Vagina (tissue), 2 donors: ENCODE data around the gene AHSG. TPM values are rescaled to one million over a fixed set of nuclear protein-coding genes. Genes with fewer than 3 reads are reported as not detected.
A peak's percentile ranks its signal among the peaks of the same experiment; 100 is the strongest.
"Not testable (repeated sequence)": the region's sequence is repeated elsewhere in the genome, so short reads cannot be mapped to it uniquely, and the experiment has no call there.

Experiments used
- DNase-seq, 2 donors: peaks; one replicate each; pipeline ENCODE4 v3.0.0-alpha.2; 2017; ENCODE audit errors: extremely low spot score in 2 of 2
- H3K27ac ChIP-seq: fragments of 200-600 bp; sonication (generic); one replicate; pipeline ENCODE4 v1.5.1; 2019
- H3K27me3 ChIP-seq: fragments of 200-600 bp; sonication (generic); one replicate; pipeline ENCODE4 v1.5.1; 2019
- H3K36me3 ChIP-seq, 2 donors: fragments of 200-600 bp; sonication (generic); one replicate each; pipeline ENCODE4 v1.5.1; 2017 to 2019
- H3K4me1 ChIP-seq: fragments of 200-600 bp; sonication (generic); one replicate; pipeline ENCODE4 v1.5.1; 2019
- H3K4me3 ChIP-seq, 2 donors: fragments of 200-600 bp; sonication (generic); 1 replicate in 1 of 2; 2 replicates in 1 of 2; pipeline ENCODE4 v1.5.1; 2016 to 2019
- H3K9me3 ChIP-seq: fragments of 200-600 bp; sonication (generic); one replicate; pipeline ENCODE4 v1.5.1; 2019
- CTCF ChIP-seq, 3 experiments: fragments of 450-650 bp in 2 of 3; fragments of 200-600 bp in 1 of 3; sonication (generic) in 1 of 3; IDR thresholded peaks; one replicate each; pipeline ENCODE4 v1.5.1; 2017 to 2019; ENCODE audit warnings: antibody characterized with exemption in 3 of 3, mild to moderate bottlenecking in 2 of 3, moderate library complexity in 2 of 3
- POLR2A ChIP-seq, 2 donors: fragments of 450-650 bp; IDR thresholded peaks; one replicate each; pipeline ENCODE4 v1.6.1; 2017; ENCODE audit warnings: antibody characterized with exemption in 2 of 2, mild to moderate bottlenecking in 2 of 2, moderate library complexity in 2 of 2
- POLR2AphosphoS5 ChIP-seq, 2 donors: sonication (generic); formaldehyde crosslinking; IDR thresholded peaks; one replicate each; pipeline ENCODE4 v1.9.0; 2017; ENCODE audit warnings: antibody characterized with exemption in 2 of 2, mild to moderate bottlenecking in 2 of 2, low read depth in 1 of 2; ENCODE audit not compliant: insufficient read depth in 1 of 2
- intact Hi-C: fragments of 100-400 bp; cut with DNase I; formaldehyde crosslinking; loops from one replicate; pipeline ENCODE4 v1.15.1; 2023
- total RNA-seq: library from RNA; depleted of rRNA; stranded (reverse); fragments of >200 nt; gene quantifications from one replicate; pipeline ENCODE4 v1.2.3, GENCODE V29; 2016

AHSG gene
- not detected for total RNA-seq

DNA sequence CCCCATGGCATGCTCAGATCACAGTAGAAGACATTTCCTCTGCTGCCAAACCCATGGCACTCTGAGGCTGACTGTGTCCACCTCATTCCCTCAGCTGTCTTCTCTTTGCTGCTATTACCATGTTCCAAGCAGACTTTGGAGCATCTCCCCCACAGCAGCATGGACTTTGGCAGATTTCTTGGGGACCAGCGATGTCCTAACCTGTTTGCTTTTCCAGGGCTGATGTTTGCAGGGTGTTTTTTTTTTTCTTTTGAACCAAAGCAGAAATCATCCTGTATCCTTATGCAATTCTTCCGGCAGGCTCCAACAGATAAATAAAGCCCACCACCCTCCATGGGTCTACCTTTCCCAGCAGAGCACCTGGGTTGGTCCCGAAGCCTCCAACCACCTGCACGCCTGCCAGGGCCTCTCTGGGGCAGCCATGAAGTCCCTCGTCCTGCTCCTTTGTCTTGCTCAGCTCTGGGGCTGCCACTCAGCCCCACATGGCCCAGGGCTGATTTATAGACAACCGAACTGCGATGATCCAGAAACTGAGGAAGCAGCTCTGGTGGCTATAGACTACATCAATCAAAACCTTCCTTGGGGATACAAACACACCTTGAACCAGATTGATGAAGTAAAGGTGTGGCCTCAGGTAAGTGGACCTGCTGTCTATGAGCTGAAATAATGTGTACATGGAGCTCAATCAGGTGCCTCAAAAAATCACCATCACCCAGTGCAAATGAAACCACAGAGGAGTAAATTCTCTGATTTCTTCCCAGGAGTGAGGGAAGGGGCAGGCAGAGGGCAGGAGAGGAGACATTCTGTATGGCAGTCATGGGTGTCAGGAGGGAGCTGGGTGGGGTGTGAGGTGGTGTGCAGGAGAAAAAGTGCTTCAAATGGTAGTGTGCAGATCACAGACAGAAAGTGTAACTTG lies at the start of gene AHSG:
AHSG (plus strand) TSS at position 340 of the 916 bp plus-strand sequence; CDS start at position 422, 82 bp downstream.
- TF ChIP-seq CTCF (IDR thresholded peaks at IDR 0.05), result no peak
- no peak for TF ChIP-seq POLR2AphosphoS5 (IDR thresholded peaks at IDR 0.05; ENCODE audit: insufficient read depth in 1 of 2, low read depth in 1 of 2)
- no peak for TF ChIP-seq POLR2A (IDR thresholded peaks at IDR 0.05)
- H3K4me3 ChIP-seq, result no peak within 1 kb of the TSS
- H3K36me3 ChIP-seq, result no peaks in the 10 kb centered on the region
- no peak within 1 kb of the TSS for H3K27ac ChIP-seq
- no peaks in the 10 kb centered on the region for H3K9me3 ChIP-seq
- no peak for DNase-seq
- H3K4me1 ChIP-seq, result no peaks in the 10 kb centered on the region
- intact Hi-C loops, result no loop called here
- no peaks in the 10 kb centered on the region for H3K27me3 ChIP-seq

DNA sequence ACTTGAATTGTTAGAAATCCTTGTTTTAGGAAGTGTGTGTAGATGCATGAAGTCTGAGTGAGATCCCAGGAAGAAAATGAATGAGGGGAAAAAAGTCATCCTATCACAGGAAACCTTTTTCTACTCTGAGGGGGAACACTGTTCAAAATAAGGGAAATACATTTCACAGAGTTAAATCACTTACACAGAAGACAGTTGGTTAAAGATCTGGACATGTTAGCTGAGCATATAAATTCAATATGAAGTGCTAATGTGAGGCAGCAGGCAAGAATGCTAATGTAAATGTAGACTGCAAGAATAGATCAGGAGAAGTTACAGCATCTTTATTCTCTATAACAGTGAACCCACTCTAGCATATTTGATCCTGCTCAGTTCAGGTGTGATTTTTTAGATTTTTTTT lies 48.3 kb upstream of the AHSG start:
- H3K4me1 ChIP-seq, result peaks cover 54% of the 10 kb centered on the region
- TF ChIP-seq CTCF (IDR thresholded peaks at IDR 0.05) (no peak), POLR2AphosphoS5 (IDR thresholded peaks at IDR 0.05; ENCODE audit: insufficient read depth in 1 of 2, low read depth in 1 of 2) (no peak), POLR2A (IDR thresholded peaks at IDR 0.05) (no peak)
- H3K27me3 ChIP-seq, result no peaks in the 10 kb centered on the region
- DNase-seq, result no peak
- no peak overlapping the region for H3K4me3 ChIP-seq
- no peaks in the 10 kb centered on the region for H3K9me3 ChIP-seq
- intact Hi-C loops, result loop anchor here (10.0 kb wide), 1 partner anchor 460 kb away; the partner anchor contains the start of gene ETV5
- H3K36me3 ChIP-seq, result no peaks in the 10 kb centered on the region
- H3K27ac ChIP-seq, result no peak overlapping the region

DNA sequence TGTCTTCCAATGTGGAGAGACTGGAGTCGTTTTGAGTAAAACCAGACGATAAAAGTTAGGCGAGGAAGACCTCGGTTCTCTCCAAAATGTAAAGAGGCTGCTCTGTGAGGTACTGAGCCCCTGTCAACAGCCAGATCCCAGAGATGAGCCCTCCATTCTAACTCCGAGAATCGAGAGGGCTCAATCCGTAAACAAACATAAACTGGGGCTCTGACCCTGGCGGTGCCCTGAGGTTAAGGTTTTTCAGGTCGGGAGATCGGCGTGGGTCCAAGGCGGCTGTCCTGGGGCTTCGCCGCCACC lies 46.1 kb upstream of the AHSG start:
- DNase-seq, result no peak
- Histone ChIP-seq H3K4me3 (peak overlapping the region; percentile 66 to 80), H3K4me1 (peaks cover 68% of the 10 kb centered on the region), H3K9me3 (no peaks in the 10 kb centered on the region), H3K27ac (peak overlapping the region; percentile 77), H3K36me3 (no peaks in the 10 kb centered on the region), H3K27me3 (no peaks in the 10 kb centered on the region)
- TF ChIP-seq POLR2A (IDR thresholded peaks at IDR 0.05), result no peak
- no peak for TF ChIP-seq POLR2AphosphoS5 (IDR thresholded peaks at IDR 0.05; ENCODE audit: insufficient read depth in 1 of 2, low read depth in 1 of 2)
- no peak for TF ChIP-seq CTCF (IDR thresholded peaks at IDR 0.05)
- intact Hi-C loops, result loop anchor here (10.0 kb wide), 1 partner anchor 462 kb away; the partner anchor contains the start of gene ETV5

- peak in 1 of 2 donors; percentile 90 for DNase-seq
- Histone ChIP-seq H3K27ac (peak within 1 kb of the TSS; percentile 77), H3K4me3 (peak within 1 kb of the TSS; percentile 66 to 80), H3K4me1 (peaks cover 67% of the 10 kb centered on the region), H3K27me3 (no peaks in the 10 kb centered on the region), H3K9me3 (no peaks in the 10 kb centered on the region), H3K36me3 (peaks cover 0 to 3% of the 10 kb centered on the region in 2 donors)
- intact Hi-C loops, result loop anchor here (10.0 kb wide), 1 partner anchor 462 kb away; the partner anchor contains the start of gene ETV5
- TF ChIP-seq POLR2A (IDR thresholded peaks at IDR 0.05) (peak in 1 of 2 donors; percentile 89), POLR2AphosphoS5 (IDR thresholded peaks at IDR 0.05; ENCODE audit: insufficient read depth in 1 of 2, low read depth in 1 of 2) (peak in 1 of 2 donors; percentile 85), CTCF (IDR thresholded peaks at IDR 0.05) (no peak)
These were observed 45.6 kb upstream of the AHSG start, which contains the start of gene TBCCD1 for GRCh38 chr3:186567072-186567921. TSS of gene TBCCD1 (minus strand) at chr3:186567339. CDS start at chr3:186564329, 3,010 bp downstream.

DNA sequence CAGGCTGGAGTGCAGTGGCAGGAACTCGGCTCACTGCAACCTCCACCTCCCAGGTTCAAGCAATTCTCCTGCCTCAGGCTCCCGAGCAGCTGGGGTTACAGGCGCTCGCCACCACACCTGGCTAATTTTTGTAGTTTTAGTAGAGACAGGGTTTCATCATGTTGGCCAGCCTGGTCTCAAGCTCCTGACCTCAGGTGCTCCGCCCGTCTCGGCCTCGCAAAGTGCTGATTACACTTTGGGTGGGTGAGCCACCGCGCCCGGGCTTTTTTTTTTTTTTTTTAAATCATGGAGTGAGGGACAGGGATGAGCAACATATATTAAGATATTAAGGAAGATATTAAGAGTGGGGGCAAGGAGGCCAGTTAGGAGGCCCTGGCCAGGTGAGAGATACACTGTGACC lies 43.5 kb upstream of the AHSG start:
- not testable (repeated sequence) for H3K4me3 ChIP-seq

More for the DNA sequence above, 43.5 kb upstream of the AHSG start:
- DNase-seq, H3K27me3 ChIP-seq, H3K27ac ChIP-seq, H3K9me3 ChIP-seq: not testable (repeated sequence)
- H3K36me3 ChIP-seq, result peaks cover 0 to 22% of the 10 kb centered on the region in 2 donors
- peaks cover 46% of the 10 kb centered on the region for H3K4me1 ChIP-seq
- intact Hi-C loops, result loop anchor here (10.0 kb wide), 1 partner anchor 465 kb away; the partner anchor contains the start of gene ETV5
